Stimulated activated CD8-positive, alpha-beta memory T cell treated with anti-CD3 and anti-CD28 coated beads, Interleukin-7, amount 100 ng/mL, for 1 hour (primary cell): Measurements from ENCODE around the gene ACVR1.

Experiments used
- DNase-seq, 2 donors: peaks; one replicate each; pipeline ENCODE4 v3.0.0-alpha.2; 2020; ENCODE audit warnings: low read depth in 2 of 2

Gene ACVR1

GRCh38 chr2:157790780-157791179 is 85.3 kb downstream of the ACVR1 start:
- DNase-seq = no peak

GRCh38 chr2:157789933-157790511 is 86.1 kb downstream of the ACVR1 start:
- DNase-seq = no peak

- no peak for DNase-seq
These were observed 86.9 kb downstream of the ACVR1 start for GRCh38 chr2:157789256-157789655.

GRCh38 chr2:157788201-157788600 is 87.9 kb downstream of the ACVR1 start:
- DNase-seq = no peak

- no peak for DNase-seq
These were observed 88.7 kb downstream of the ACVR1 start for GRCh38 chr2:157787364-157787938.

- DNase-seq = no peak
These were observed 89.3 kb downstream of the ACVR1 start for GRCh38 chr2:157786663-157787363.

GRCh38 chr2:157785866-157786662 is 90.1 kb downstream of the ACVR1 start:
- no peak for DNase-seq

GRCh38 chr2:157785200-157785599 is 90.9 kb downstream of the ACVR1 start:
- no peak for DNase-seq

GRCh38 chr2:157784823-157785175 is 91.3 kb downstream of the ACVR1 start:
- DNase-seq = no peak

- no peak for DNase-seq
These were observed 91.8 kb downstream of the ACVR1 start for GRCh38 chr2:157784169-157784822.

- DNase-seq = no peak
These were observed 92.9 kb downstream of the ACVR1 start for GRCh38 chr2:157783245-157783644.

GRCh38 chr2:157782057-157782845 is 93.9 kb downstream of the ACVR1 start:
- no peak for DNase-seq

GRCh38 chr2:157780211-157780610 is 95.9 kb downstream of the ACVR1 start:
- no peak for DNase-seq

GRCh38 chr2:157779794-157780193 is 96.3 kb downstream of the ACVR1 start:
- no peak for DNase-seq

- DNase-seq = peak in 1 of 2 donors; percentile 13
These were observed 98.7 kb downstream of the ACVR1 start for GRCh38 chr2:157777427-157777826.

GRCh38 chr2:157771234-157771633 is 104.9 kb downstream of the ACVR1 start:
- DNase-seq = no peak

GRCh38 chr2:157769856-157770255 is 106.3 kb downstream of the ACVR1 start:
- no peak for DNase-seq

- no peak for DNase-seq
These were observed 111.7 kb downstream of the ACVR1 start for GRCh38 chr2:157764386-157764785.

- DNase-seq = no peak
These were observed 114.6 kb downstream of the ACVR1 start for GRCh38 chr2:157761520-157761919.

GRCh38 chr2:157760949-157761348 is 115.2 kb downstream of the ACVR1 start:
- DNase-seq = no peak

GRCh38 chr2:157759855-157760254 is 116.3 kb downstream of the ACVR1 start:
- DNase-seq = no peak
